ENCODE measurements around the gene SIGLEC12. TPM values are rescaled to one million over a fixed set of nuclear protein-coding genes. Genes with fewer than 3 reads are reported as not detected.

Gene SIGLEC12
- total and polyA plus RNA-seq, 9 of the 15 experiments (the other 6 are each of a cell fraction or from before 2014, with no cell fraction given) = 0.08 to 1.3 (median 0.54) TPM

DNA sequence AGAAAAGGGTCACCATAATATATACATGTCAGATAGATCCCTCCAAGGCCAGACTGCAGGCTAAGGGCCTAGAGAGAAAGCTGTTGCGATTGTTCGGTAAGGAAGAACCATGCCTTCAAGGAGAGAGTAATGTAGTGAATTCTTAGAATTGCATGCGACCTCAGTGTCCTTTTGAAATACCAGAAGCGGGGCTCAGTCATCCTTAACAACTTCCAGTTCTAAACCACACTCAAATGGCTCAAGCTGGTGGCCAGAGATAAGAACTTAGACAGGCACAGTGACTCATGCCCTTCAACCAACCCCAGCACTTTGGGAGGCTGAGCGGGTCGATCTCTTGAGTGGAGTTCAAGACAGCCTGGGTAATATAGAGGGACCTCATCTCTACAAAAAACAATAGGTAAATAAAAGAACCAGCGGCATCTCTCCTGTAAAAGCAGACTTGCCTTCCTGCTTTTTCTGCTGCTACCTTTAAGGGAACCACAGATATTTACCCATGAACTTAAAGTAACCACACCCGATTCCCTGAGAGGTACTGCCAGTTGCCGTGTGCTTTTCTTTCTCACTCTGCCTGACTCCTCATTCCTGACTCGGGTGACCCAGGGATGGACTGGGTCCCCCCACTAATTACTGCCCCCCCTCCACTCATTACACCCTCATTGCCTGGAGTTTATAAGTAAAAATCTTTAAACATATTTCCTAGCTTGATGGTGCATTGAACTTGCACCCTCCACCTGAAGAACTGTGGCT lies 45.2 kb upstream of the SIGLEC12 start (continued):
- TF ChIP-seq, protein P1, sequence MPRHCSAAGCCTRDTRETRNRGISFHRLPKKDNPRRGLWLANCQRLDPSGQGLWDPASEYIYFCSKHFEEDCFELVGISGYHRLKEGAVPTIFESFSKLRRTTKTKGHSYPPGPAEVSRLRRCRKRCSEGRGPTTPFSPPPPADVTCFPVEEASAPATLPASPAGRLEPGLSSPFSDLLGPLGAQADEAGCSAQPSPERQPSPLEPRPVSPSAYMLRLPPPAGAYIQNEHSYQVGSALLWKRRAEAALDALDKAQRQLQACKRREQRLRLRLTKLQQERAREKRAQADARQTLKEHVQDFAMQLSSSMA (CRISPR knock-in tag; IDR thresholded peaks at IDR 0.05) = peak; percentile 51; the same call in 1 of the 2 replicates
- TF ChIP-seq E2F8 (IDR thresholded peaks at IDR 0.05; ENCODE audit: low read depth, partially characterized antibody) (peak; percentile 58), PHF20 (IDR thresholded peaks at IDR 0.05; ENCODE audit: partially characterized antibody) (peak; percentile 31), FOXA1 (IDR thresholded peaks at IDR 0.05; ENCODE audit: borderline replicate concordance) (no peak), ZNF175 (CRISPR knock-in tag; IDR thresholded peaks at IDR 0.05; ENCODE audit: low read depth) (no peak), SMARCE1 (IDR thresholded peaks at IDR 0.05) (peak; percentile 100), IRF2 (CRISPR knock-in tag; IDR thresholded peaks at IDR 0.05) (no peak), CBX1 (IDR thresholded peaks at IDR 0.05; ENCODE audit: low read depth) (peak; percentile 62; the same call in 1 of the 2 replicates), ZNF830 (CRISPR knock-in tag; IDR thresholded peaks at IDR 0.05) (no peak), POLR2H (tag; IDR thresholded peaks at IDR 0.05; ENCODE audit: low read depth) (peak; percentile 22), GTF2E2 (tag; IDR thresholded peaks at IDR 0.05) (no peak), BHLHE40 (IDR thresholded peaks at IDR 0.05; ENCODE audit: low read length) (peak; percentile 84), RBFOX2 (IDR thresholded peaks at IDR 0.05; ENCODE audit: low read depth, low read length) (peak; percentile 26; the same call in 1 of the 2 replicates), ZKSCAN8 (CRISPR knock-in tag; IDR thresholded peaks at IDR 0.05) (no peak), C11orf30 (IDR thresholded peaks at IDR 0.05; ENCODE audit: low read depth) (peak; percentile 69), ETV6 (IDR thresholded peaks at IDR 0.05; ENCODE audit: borderline replicate concordance in 1 of 2, low read depth in 2 of 2, low read length in 1 of 2) (peak; percentile 51 to 94; a peak in 3 of 4 replicates), ETV6 (CRISPR knock-in tag; IDR thresholded peaks at IDR 0.05; ENCODE audit: borderline replicate concordance) (no peak), KHSRP (IDR thresholded peaks at IDR 0.05) (peak; percentile 82; the same call in 1 of the 2 replicates), NFATC3 (IDR thresholded peaks at IDR 0.05) (no peak), ZKSCAN3 (CRISPR knock-in tag; IDR thresholded peaks at IDR 0.05) (no peak), SMAD3 (CRISPR knock-in tag; conservative IDR thresholded peaks at IDR 0.05) (peak; percentile 36; the same call in 1 of the 2 replicates), RCOR1 (IDR thresholded peaks at IDR 0.05; ENCODE audit: borderline replicate concordance in 1 of 2, low read depth in 2 of 2, low read length in 2 of 2) (peak; percentile 70 to 94), HDAC2 (IDR thresholded peaks at IDR 0.05) (peak; percentile 84), POLR2A (conservative IDR thresholded peaks at IDR 0.05) (peak; percentile 55; the same call in 1 of the 2 replicates), TBL1XR1 (IDR thresholded peaks at IDR 0.05; ENCODE audit: low read length in 2 of 2) (peak; percentile 87 to 98; a peak in 3 of 4 replicates), SMARCB1 (IDR thresholded peaks at IDR 0.05; ENCODE audit: insufficient read length, low read depth) (peak; percentile 89), NRF1 (conservative IDR thresholded peaks at IDR 0.05 in 1 of 2, IDR thresholded peaks at IDR 0.05 in 1 of 2) (peak in 1 of 2 experiments; percentile 19; a peak in 1 of 4 replicates)
- TF ChIP-seq, protein P2, sequence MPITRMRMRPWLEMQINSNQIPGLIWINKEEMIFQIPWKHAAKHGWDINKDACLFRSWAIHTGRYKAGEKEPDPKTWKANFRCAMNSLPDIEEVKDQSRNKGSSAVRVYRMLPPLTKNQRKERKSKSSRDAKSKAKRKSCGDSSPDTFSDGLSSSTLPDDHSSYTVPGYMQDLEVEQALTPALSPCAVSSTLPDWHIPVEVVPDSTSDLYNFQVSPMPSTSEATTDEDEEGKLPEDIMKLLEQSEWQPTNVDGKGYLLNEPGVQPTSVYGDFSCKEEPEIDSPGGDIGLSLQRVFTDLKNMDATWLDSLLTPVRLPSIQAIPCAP (CRISPR knock-in tag; IDR thresholded peaks at IDR 0.05; ENCODE audit: borderline replicate concordance) = no peak

Measured in K562 (cell line).